IPS DF 19.7 (cell line): ENCODE data around the gene MGAT4A.
A peak's percentile ranks its signal among the peaks of the same experiment; 100 is the strongest.

Source experiments
- DNase-seq: peaks from one replicate; pipeline ENCODE4 v3.0.0-alpha.2; 2013; ENCODE audit warnings: low read depth, low spot score

The MGAT4A gene

DNA sequence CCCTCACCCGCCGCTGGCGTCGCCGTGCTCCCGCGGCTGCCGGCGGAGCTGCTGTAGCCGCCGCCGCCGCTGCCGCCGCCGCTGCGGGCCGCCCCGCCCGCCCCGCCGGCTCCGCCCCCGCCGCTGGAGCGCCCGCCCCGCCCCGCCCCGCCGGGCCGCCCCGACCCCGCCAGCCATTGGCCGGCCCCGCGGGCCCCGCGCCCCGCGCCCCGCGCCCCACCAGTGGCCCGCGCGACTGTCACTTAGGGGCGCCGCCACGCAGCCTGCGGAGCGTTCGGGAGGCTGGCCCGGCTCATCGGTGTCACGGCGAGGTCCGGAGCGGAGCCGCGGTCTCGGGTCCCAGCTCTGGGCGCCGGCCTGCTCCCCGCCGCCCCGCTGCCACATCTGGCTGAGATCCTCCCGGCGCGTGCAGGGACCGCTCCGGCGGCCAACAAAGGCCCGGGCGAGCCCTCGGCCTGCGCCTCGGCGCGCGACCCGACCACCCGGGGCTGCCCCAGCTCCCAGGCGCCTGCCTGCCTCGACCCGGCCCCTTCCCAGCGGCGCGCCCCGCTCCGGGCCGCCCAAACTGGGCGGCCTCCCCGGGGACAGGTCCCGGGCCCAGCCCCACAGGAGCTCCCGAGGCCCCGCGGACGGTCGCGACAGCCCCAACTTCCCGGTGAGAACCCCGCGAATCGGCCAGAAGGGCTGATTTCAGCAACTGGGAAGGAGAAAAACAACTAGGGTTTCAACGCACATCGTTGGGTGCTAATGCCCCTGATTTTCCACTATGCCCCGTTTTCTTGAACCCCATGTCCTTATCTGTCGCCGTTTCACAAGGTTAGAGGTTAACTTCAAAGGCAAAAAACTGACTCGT lies at the start of gene MGAT4A:
Gene MGAT4A, minus strand, starts transcription at position 92 of the 853 bp plus-strand sequence. CDS start 4,800 bp downstream, outside the sequence.
- no peak for DNase-seq

DNA sequence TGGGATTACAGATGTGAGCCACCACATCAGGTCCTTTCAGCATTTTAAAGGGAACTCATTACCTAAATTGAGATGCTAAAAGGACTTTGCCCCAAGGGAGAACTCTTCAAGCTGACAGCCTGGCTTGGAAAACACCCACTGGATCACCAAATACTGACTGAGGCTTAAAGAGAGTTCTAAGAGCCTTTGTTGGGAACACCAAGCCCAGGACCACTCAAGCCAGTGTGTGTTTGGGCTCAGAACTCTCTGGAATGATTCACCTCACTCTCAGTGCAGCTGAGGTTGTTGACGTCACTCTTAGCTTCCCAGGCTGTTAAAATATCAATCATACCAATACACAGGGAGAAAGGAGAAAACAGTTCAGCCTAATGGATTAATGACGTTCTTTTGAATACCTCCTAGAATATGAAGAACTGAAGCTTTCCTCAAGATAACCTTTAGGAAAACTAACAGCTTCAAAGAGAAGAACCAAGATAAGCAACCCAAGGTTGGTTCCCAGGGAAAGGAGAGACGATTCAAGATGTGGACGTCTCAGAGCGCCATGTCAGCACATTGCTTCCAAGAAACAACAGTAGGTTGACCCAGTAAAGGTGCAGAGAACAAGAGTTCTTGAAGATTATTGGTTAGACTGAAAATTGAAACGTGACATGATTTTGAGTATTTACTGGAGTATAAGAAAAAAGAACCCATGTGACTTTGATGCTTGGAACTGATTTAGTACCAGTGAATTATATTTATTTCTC lies 48.0 kb upstream of the MGAT4A start:
- DNase-seq, result no peak

DNA sequence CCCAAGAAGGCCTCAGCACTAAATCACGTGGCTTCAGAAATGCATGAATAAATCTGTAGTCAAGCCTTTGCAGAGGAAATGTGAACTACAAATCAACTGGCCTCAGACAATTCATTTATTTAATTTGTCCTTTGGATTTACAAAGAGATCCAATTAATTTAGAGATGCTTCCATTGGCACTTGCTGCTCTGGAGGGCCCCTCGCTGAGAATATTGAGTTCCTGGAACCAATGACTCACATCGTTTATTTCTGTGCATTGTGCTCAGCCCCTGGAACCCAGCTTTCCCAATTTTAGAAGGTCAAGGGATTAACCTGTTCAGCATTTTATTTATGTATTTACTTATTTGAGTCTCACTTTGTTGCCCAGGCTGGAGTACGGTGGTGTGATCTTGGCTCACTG lies 47.2 kb upstream of the MGAT4A start:
- no peak for DNase-seq

DNA sequence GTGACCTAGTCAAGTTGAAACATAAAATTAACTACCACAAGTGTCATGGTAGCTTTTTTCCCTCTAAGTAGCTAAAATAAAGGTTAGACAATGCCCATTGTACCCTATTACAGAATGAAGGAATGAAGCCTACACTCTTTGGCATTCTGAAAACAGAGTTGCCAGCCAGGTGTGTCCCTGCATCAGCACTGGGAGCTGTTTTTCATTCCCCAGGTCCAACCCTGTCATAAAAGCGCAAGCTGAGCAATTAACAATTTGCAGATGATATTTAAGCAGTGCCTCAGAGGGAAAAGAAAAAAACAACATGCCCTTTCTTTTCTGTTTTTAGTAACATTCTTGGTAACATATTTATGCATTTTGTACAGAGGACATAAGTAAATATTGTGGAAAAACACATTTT lies 46.8 kb upstream of the MGAT4A start:
- DNase-seq, result no peak

DNA sequence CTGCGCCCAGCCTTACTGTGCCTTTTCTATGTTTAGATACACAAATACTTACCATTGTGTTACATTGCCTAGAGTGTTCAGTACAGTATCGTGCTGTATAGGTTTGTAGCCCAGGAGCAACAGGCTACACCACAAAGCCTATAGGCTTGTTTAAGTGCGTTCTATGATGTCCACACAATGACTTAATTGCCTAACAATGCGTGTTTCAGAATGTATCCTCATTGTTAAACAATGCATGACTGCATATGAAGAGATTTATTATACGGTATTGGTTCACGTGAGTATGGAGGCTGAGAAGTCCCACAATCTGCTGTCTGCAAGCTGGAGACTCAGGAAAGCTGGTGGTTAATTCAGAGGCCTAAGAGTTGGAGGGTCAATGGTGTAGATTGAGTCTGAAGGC lies 46.1 kb upstream of the MGAT4A start:
- DNase-seq, result no peak

DNA sequence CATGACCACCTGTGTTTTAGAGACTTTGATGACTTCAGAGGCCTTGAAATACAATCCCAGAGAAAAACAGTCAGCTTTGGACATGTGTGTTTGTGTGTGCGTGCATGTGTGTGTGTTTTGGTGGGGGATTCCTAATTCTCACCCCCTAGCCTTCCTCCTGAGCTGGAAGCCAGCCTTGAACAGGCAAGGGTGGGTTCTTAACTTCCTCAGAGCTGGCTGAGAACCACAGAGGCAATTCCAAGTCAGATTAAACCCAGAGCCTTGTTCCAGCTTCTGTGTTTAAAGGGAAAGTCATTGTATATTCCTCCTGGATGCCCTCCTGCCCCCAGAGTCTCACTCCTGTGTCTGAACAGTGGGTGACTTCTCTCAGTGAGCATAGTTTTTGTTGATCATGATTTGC lies 45.2 kb upstream of the MGAT4A start:
- no peak for DNase-seq

DNA sequence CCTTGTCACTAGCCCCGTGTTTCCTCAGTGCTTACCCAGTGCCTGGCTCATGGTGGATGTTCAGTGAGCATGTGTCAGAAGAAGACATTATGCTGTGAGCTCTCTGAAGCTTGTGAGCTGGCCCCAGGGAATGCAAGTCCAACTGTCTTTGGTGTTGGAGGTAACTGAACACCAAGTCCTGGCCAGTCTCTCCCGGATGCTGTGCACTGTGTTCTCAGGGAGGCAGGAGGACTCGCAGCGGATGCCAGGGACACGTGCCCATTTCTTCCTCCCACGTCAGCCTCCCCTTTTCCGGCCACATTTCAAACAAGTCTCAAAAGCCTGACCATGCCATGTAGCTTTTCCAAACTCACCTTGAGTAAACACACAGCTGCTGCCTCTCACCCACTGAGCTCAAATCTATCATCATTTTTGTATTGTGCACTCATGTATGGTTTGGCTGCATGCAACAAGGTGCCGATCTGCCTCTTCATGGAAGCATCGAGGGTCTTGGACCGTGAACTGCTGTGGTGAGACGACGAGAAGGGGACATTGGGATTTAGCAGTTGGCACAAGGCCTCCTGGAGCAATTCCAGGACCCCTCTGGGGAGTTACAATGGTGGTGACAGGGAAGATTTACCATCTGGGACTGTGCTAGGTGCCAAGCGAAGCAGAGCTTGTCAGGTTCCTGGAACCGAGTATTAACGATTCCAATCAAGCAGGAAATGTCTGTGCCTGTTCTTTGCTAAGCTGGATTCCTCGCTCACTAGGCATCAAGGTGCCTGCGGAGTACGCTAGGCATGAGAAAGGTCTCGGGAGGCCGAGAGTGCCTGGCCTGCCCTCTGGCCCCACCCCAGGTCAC lies 44.4 kb upstream of the MGAT4A start:
- no peak for DNase-seq

DNA sequence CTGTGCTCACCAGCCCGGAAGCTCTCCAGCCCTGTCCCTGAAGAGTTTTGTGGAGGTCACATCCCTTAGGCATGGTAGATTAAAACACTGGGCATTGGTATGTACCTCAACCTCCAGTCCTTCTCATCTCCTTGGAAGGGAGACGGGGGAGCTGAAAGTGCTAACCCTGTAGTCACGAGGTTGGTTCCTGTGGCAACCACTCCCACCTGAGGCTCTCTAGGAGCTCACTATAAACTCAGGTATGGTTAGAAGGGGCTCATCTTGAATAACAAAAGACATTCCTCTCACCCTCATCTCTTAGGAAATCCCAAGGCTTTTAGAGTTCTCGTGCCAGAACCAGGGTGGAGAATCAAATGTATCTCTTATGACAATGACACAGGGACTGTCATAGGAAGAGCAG lies 43.0 kb upstream of the MGAT4A start:
- peak; percentile 28 for DNase-seq

DNA sequence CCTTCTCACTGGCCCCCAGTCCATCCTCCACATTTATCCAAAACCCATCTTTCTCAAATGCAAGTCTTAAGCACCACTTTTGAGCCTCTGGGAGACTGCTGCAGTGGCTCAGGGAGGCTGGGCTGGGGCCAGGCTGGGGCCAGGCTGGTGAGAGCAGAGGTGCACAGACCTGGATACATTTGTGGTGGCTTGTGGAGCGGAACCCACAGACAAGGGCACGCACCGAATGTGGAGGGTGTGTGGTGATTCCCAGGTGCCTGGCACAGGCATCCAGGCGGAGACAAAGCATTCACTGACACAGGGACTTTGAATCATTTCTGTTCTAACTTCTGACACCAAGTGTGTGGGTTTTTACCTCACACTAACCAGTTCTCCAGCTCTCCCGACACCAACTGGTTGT lies 42.2 kb upstream of the MGAT4A start:
- DNase-seq, result no peak

DNA sequence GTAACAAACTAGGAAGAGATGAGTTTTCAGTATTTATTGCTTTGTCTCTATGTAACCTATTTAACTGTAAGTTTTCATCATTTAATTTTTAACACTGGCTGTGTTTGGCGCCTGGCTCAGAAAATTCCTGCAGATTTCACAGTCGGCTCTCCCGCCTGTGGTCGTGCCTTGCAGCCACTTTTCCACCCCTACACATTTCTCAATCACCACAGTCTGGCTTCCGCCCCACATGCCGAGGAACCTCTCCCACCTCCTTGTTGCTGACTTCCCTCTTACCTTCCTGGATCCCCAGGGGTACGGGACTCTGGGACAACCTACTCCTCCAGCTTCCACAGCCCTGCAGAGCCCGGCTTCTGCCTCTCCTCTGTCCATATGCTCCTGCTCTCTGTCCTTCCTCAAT lies 41.6 kb upstream of the MGAT4A start:
- DNase-seq, result no peak

DNA sequence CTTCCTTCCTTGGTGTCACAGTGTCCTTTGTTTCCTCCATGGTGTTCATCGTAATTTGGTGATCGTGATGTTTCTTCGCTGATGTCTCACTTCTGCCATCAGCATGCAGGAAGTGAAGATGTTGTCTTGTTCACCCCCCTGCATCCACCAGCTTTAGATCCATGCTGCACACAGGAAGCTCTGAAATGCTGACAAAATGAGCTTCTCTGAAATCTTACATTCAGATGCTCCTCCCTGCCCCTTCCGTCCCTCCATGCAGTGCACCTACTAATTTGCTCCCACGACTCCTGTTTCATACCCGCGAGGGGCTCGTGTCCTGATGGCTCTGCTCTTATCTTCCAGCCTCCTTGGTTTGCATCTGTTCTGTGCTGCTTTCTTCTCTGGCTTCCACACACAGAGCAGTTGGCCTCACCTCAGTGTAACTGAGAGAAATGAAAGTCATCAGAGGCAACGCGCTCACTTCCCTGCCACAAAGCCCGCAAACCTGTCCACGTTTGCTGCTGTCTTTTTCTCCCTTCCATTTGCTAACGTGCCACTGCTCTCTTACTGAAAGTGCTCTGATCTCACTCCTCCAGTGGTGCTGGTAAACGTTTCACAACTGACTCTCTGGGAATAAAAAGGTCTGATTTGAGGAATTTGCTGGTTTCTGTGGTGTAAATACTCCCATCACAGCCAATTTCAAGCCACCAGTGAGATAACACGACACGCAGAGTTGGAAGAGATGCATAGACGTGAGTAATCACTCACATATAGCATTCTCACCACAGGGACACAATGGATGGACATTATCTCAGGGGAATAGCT lies 41.0 kb upstream of the MGAT4A start:
- DNase-seq, result no peak

DNA sequence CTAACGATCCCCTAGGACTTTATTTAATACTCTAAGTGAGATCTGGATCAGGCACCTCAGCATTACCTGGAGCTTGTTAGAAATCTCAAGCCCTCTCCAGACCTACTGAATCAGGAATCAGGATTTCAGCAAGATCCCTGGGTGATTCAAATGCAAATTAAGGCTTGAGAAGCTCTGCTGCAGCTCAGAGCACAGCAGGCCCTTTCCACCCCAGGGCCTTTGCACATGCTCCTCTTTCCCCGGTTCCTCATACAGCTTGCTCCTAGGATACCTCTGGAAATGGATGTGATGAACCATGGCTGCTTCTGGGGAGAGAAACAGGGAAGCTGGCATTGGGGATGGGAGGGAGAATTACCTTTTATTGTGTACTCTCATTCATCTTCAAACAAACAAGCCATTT lies 40.3 kb upstream of the MGAT4A start:
- no peak for DNase-seq

DNA sequence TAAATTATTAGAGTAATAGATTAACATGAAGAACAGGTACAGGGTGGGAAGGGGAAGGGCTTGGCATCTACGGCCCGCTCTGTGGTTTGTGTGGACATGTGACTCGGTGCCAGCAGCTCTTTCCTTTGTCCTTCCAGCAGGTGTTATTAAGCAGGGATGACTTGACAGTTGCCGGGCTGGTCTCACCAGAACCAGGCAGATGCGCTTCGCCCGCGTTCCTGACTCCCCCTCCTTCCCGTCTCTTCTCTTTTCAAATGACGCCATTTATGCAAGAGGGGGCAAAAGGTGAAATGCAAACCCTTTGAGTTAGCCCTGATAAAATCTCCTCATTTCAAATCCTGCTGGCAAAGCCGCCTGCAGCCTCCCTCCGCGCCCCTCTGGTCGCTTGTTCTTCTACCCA lies 38.9 kb upstream of the MGAT4A start:
- no peak for DNase-seq

DNA sequence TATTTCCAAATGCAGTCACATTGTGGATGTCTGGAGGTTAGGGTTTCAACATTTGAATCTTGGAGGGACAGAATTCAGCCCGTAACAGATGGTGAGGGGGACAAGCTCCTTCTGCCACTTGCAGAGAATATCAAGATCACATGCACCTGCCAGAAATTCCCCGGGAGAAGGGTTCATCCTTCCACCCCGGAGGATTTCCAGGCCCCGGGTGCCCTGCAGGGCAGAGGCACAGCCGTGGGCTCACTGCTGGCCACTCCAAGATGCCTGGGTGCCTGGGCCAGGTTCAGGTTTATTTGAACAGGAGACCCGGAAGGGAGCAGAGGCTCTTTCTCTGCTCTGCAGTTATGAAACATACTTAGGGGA lies 38.2 kb upstream of the MGAT4A start:
- no peak for DNase-seq

DNA sequence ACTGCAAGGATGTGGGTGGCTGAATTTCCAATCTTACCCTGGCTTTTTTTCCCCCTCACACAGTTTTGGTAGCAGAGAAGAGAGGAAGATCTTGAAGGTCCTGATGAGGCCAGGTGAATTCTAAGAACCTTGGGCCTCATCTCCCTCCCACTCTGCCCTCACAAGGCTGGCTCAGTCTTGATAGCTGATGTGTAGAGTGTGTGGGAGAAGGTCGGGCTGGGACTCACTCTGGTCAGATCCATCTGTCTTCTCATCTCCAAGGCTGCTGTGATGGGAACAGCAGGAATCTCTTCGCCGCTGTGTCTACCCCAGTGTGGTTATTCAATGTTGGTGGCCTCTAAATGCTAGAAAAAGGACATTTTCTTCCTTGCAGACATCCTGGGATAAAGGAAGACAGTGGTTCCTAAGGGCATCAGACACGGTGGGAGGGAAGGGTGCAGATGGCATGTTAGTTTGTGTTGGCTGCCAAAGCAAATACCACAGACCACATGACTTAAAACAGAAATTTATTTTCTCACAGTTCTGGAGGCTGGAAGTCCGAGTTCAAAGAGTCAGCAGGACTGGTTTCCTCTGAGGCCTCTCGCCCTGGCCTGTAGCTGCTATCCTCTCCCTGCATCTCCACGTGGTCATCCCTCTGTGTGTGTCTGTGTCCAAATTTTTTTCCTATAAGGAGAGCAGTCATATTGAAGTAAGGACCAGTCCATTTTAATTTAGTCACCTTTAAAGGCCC lies 37.6 kb upstream of the MGAT4A start:
- no peak for DNase-seq

DNA sequence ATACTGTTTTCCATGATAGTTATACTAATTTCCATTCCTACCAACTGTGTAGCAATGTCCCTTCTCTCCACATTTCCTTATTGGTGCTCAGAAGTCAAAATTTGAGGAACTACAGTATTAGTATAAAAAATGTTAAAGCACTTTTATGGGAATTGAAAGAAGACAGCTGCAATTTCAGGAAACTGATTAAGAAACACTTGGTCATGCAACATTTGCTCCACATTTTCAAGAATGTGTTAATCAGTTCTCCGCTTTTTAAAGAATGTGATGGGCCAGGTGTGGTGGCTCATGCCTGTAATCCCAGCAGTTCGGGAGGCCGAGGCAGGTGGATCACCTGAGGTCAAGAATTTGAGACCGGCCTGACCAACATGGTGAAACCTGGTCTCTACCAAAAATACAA lies 33.6 kb upstream of the MGAT4A start:
- DNase-seq, result no peak

DNA sequence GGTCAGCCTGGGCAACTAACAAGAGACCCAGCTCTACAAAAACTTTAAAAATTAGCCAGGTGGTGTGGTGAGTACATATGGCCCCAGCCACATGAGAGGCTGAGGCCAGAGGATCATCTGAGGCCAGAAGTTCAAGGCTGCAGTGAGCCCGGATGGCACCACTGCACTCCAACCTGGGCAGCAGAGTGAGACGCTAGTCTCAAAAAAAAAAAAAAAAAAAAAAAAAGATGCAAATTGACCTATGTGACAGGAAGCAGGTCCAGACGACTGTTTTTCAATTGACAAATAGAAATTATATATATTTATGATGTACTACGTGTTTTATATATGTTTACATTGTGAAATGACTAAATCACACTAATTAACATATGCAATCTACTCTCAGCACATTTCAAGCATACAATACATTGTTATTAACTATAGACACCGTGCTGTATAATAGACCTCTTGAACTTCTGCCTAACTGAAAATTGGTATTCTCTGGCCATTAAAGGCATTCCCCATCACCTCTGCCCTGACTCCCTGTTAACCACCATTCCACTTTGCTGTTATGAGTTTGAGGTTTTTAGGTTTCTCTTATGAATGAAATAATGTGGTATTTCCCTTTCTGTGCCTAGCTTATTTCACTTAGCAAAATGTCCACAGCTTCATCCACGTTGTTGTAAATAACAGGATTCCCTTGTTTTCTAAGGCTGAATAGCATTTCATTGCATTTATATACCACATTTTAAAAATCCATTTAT lies 32.4 kb upstream of the MGAT4A start:
- no peak for DNase-seq

DNA sequence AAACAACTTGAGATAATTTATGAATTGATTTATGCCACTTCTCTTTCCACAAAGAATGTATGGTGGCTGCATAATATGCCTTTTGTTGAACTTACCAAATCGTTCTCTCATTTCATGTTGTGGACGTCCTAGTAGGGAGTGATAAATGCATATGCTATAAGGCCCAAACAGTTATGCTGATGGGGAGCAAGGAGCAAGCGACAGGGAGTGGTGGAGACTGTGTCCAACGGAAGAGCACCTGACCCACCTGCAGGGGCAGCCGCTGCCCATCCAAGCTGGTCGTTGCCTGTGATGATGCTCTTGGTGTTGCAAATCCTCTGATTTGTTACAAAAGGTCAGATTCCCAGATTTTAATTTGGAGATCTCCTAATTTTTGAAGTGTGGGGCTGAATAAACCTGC lies 31.0 kb upstream of the MGAT4A start:
- no peak for DNase-seq

DNA sequence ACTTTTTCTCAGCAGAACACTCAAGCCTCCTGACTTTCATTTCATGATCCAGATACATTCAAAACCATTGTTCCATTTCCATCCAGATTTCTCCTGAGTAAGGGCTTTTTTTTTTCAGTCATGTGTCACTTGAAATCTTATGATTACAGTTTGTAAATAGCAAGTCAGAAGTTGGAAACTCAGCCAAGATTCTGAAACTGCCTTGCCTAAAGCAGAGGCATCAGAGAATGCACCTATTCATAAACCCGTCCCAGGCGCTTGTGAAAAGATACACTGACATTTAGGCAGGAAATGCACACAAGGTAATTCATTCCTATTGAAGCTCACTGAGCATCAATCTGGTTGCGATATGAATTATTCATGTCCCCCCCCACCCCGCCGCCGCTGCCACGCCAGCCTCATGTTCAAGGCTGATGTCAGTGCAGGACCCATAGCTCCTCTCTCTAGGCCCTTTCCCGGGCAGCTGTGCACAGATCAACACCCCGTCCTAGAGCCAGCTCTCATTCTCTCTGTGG lies 30.4 kb upstream of the MGAT4A start:
- no peak for DNase-seq
